Endodermal cell (in vitro differentiated cells): ENCODE measurements around the gene INKA1. TPM values are rescaled to one million over a fixed set of nuclear protein-coding genes. Genes with fewer than 3 reads are reported as not detected.
"Not testable (repeated sequence)": the region's sequence is repeated elsewhere in the genome, so short reads cannot be mapped to it uniquely, and the experiment has no call there.

ENCODE experiments used
- DNase-seq: peaks from one replicate; pipeline ENCODE4 v3.0.0-alpha.2; 2017
- H3K27ac ChIP-seq: 2 replicates; pipeline ENCODE4 v1.5.1; 2013; ENCODE audit warnings: mild to moderate bottlenecking, low read depth, low read length, moderate library complexity
- H3K27me3 ChIP-seq: 2 replicates; pipeline ENCODE4 v1.6.1; 2013; ENCODE audit warnings: mild to moderate bottlenecking, low read length, moderate library complexity; ENCODE audit not compliant: insufficient read depth, control insufficient read depth, poor library complexity, severe bottlenecking
- H3K36me3 ChIP-seq: 2 replicates; pipeline ENCODE4 v1.7.0; 2013; ENCODE audit warnings: mild to moderate bottlenecking, low read length, moderate library complexity; ENCODE audit not compliant: control insufficient read depth, insufficient read depth
- H3K4me1 ChIP-seq: one replicate; pipeline ENCODE4 v1.7.0; 2013; ENCODE audit warnings: low read length; ENCODE audit not compliant: control insufficient read depth, insufficient read depth
- H3K4me3 ChIP-seq: 2 replicates; pipeline ENCODE4 v1.5.1; 2013; ENCODE audit warnings: mild to moderate bottlenecking, low read length, moderate library complexity
- H3K9ac ChIP-seq: 2 replicates; pipeline ENCODE4 v1.6.1; 2013; ENCODE audit warnings: mild to moderate bottlenecking, low read length, moderate library complexity; ENCODE audit not compliant: poor library complexity, severe bottlenecking; ENCODE audit errors: extremely low read depth
- H3K9me3 ChIP-seq: 2 replicates; pipeline ENCODE4 v1.6.1; 2013; ENCODE audit warnings: mild to moderate bottlenecking, low read length, moderate library complexity; ENCODE audit not compliant: control insufficient read depth
- H3K27ac Mint-ChIP-seq: 2 replicates; pipeline ENCODE4 v1.8.0; 2020; ENCODE audit warnings: mixed read lengths
- H3K27me3 Mint-ChIP-seq: 2 replicates; pipeline ENCODE4 v1.8.0; 2021; ENCODE audit warnings: mild to moderate bottlenecking, mixed read lengths; ENCODE audit not compliant: insufficient read depth
- H3K36me3 Mint-ChIP-seq: 2 replicates; pipeline ENCODE4 v1.8.0; 2020; ENCODE audit warnings: low read depth, mixed read lengths
- H3K4me1 Mint-ChIP-seq: 2 replicates; pipeline ENCODE4 v1.8.0; 2020; ENCODE audit warnings: mixed read lengths
- H3K4me3 Mint-ChIP-seq: 2 replicates; pipeline ENCODE4 v1.8.0; 2020; ENCODE audit warnings: mild to moderate bottlenecking, moderate library complexity, mixed read lengths
- H3K9me3 Mint-ChIP-seq: 2 replicates; pipeline ENCODE4 v1.8.0; 2020; ENCODE audit warnings: mild to moderate bottlenecking, mixed read lengths
- WGBS, 2 experiments: methylation state at CpG; one replicate each; pipeline versions ENCODE4 v1.1.5 to v1.1.7; 2013; ENCODE audit warnings: missing lambda C conversion rate in 2 of 2, mixed read lengths in 1 of 2; ENCODE audit not compliant: insufficient coverage in 1 of 2, insufficient read length in 1 of 2; 5-methylcytosine and 5-hydroxymethylcytosine counted together
- total RNA-seq, 2 donors: library from RNA; stranded (reverse); fragmentation: NEBNext Ultra II Directional in 1 of 2; extraction: Animal tissue kit (Norgen Biotek cat#: 25700) in 1 of 2; gene quantifications; 2 replicates in 1 of 2; 3 replicates in 1 of 2; pipeline ENCODE4 v1.2.1, GENCODE V29; 2021
- TF ChIP-seq, protein P1 (sequence below): fragments of 200-600 bp; sonication (generic); conservative IDR thresholded peaks from 2 replicates; pipeline ENCODE4 v1.5.0; 2021; ENCODE audit warnings: antibody characterized with exemption, mild to moderate bottlenecking

INKA1 gene
- total RNA-seq, 2 donors from 2014 or later: not detected

DNA sequence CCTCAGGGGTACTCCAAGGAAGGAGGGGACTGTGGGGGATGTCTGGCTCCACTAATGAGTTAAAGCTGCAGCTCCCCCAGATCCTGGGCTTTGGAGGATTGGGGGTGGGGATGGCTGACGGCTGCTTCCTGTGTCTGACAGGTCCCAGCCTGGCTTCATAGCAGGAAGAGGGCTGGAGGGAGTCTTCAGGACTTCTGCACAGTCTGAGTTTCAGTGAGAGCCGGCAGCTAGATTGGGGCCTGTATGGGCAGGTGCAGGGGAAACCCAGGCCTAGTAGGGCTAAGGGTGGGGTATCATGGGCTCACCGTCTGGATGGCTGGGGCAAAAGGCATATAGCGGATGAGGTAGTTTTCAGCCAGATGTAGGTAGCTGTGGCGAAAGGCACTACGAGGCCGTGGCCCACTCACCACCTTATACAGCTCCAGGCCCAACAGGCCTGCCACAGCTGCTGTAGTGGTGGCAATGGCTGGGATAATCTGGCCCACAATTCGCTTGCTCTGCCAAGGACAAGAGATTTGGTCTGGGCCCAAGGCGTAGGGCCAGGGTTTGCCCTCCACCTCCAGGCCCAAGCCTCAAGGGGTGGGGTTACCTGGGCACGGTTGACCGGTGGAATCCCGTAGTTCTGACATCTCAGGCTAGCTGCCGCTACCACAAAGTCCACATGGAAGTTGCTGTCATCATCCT is 4.5 kb downstream of the INKA1 start:
- H3K4me3 Mint-ChIP-seq: no peak overlapping the region
- H3K27ac Mint-ChIP-seq: no peak overlapping the region

DNA sequence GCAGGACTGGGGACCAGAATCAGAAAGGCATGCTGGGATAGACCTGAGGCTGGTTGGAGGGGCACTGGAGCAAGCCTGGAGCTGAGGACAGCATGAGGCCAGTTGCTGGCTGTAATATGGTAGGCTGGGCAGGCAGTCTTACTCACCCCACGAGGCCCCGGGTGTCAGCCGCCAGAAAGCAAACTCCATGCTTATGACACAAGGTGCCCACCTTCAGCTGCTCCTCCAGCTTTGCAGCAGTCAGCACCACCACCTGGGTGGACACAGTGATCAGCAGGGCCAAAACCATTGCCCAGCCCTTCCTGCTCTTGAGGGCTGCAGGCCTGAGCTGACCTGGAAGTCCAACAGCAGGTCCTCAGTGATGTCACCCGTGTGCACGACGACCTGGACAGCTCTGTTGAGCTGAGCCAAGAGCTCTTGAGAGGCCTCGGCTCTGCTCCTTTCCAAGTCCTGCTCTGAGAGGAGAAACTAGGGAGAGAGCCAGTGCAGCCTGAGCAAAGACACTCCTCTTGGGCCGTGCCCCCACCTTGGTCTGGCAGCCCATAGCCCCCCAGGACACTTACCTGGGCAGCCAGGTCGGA is 9.9 kb downstream of the INKA1 start:
- no peaks in the 10 kb centered on the region for H3K9me3 ChIP-seq
- Mint-ChIP-seq H3K9me3 (no peaks in the 10 kb centered on the region), H3K27ac (no peak overlapping the region), H3K36me3 (no peaks in the 10 kb centered on the region), H3K27me3 (no peaks in the 10 kb centered on the region), H3K4me3 (no peak overlapping the region), H3K4me1 (no peaks in the 10 kb centered on the region)
- no peaks in the 10 kb centered on the region for H3K4me1 ChIP-seq
- DNase-seq: no peak
- no peaks in the 10 kb centered on the region for H3K27me3 ChIP-seq
- H3K9ac ChIP-seq: no peak overlapping the region
- H3K4me3 ChIP-seq: no peak overlapping the region
- H3K36me3 ChIP-seq: no peaks in the 10 kb centered on the region
- WGBS, 2 experiments: 84 to 91% methylated on average over 6 to 9 of the region's 9 CpGs
- H3K27ac ChIP-seq: no peak overlapping the region
- TF ChIP-seq, protein P1, sequence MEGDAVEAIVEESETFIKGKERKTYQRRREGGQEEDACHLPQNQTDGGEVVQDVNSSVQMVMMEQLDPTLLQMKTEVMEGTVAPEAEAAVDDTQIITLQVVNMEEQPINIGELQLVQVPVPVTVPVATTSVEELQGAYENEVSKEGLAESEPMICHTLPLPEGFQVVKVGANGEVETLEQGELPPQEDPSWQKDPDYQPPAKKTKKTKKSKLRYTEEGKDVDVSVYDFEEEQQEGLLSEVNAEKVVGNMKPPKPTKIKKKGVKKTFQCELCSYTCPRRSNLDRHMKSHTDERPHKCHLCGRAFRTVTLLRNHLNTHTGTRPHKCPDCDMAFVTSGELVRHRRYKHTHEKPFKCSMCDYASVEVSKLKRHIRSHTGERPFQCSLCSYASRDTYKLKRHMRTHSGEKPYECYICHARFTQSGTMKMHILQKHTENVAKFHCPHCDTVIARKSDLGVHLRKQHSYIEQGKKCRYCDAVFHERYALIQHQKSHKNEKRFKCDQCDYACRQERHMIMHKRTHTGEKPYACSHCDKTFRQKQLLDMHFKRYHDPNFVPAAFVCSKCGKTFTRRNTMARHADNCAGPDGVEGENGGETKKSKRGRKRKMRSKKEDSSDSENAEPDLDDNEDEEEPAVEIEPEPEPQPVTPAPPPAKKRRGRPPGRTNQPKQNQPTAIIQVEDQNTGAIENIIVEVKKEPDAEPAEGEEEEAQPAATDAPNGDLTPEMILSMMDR: no peak

More for the DNA sequence above, 4.5 kb downstream of the INKA1 start:
- H3K9me3 ChIP-seq: no peaks in the 10 kb centered on the region
- Mint-ChIP-seq H3K36me3 (no peaks in the 10 kb centered on the region), H3K27me3 (peaks cover 23% of the 10 kb centered on the region), H3K9me3 (no peaks in the 10 kb centered on the region), H3K4me1 (peaks cover 7% of the 10 kb centered on the region)
- no peaks in the 10 kb centered on the region for H3K36me3 ChIP-seq
- no peak for DNase-seq
- peaks cover 29% of the 10 kb centered on the region for H3K27me3 ChIP-seq
- H3K27ac ChIP-seq: no peak overlapping the region
- 91 to 92% methylated on average over 11 to 13 of the region's 13 CpGs for WGBS, 2 experiments
- no peak overlapping the region for H3K4me3 ChIP-seq
- no peaks in the 10 kb centered on the region for H3K4me1 ChIP-seq
- TF ChIP-seq, protein P1: no peak
- no peak overlapping the region for H3K9ac ChIP-seq

DNA sequence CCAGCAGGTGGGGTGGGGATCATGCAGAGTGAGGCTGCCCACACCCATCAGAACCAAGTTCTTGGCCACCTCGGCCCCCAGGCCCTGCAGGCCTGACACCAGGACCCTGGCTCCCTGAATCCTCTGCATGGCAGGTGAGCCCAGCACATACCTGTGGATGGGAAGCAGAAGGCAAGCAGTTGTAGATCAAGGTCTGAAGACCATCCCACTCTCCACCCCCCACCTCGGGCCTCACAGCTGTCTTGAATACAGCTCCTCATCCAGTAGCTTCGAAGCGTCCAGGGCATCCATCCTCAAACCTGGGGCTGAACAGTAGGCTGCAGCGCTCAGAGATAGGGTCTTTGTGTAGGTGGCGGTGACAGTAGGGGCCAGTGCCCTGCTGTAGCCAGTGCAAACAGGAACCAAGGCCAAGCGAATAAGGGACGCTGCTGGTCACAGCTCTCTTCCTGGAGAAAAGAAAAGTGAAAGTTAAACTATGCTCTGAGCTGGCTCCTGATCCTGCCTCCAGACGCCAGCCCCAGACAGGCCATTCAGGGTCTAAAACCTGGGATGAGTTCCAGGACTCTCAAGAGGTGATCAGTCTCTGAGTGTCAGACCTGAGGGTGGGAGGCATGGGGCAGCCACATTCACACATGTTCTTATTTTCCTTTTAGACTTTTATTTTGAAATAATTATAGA is 10.6 kb downstream of the INKA1 start, which contains the start of gene UBA7:
TSS of gene UBA7 (minus strand) at position 457 of the 678 bp plus-strand sequence. CDS start at position 291, 166 bp downstream.
- H3K9me3 Mint-ChIP-seq: no peaks in the 10 kb centered on the region
- no peak within 1 kb of the TSS for H3K9ac ChIP-seq
- H3K27ac Mint-ChIP-seq: no peak within 1 kb of the TSS
- no peak within 1 kb of the TSS for H3K4me3 ChIP-seq
- no peak within 1 kb of the TSS for H3K27ac ChIP-seq
- WGBS, 2 experiments: 90 to 94% methylated on average over 8 to 9 of the region's 9 CpGs
- no peaks in the 10 kb centered on the region for H3K4me1 Mint-ChIP-seq
- TF ChIP-seq, protein P1: no peak
- DNase-seq: no peak
- H3K36me3 ChIP-seq: no peaks in the 10 kb centered on the region
- H3K36me3 Mint-ChIP-seq: no peaks in the 10 kb centered on the region
- H3K27me3 Mint-ChIP-seq: no peaks in the 10 kb centered on the region
- H3K27me3 ChIP-seq: no peaks in the 10 kb centered on the region
- no peak within 1 kb of the TSS for H3K4me3 Mint-ChIP-seq
- no peaks in the 10 kb centered on the region for H3K4me1 ChIP-seq
- H3K9me3 ChIP-seq: no peaks in the 10 kb centered on the region

DNA sequence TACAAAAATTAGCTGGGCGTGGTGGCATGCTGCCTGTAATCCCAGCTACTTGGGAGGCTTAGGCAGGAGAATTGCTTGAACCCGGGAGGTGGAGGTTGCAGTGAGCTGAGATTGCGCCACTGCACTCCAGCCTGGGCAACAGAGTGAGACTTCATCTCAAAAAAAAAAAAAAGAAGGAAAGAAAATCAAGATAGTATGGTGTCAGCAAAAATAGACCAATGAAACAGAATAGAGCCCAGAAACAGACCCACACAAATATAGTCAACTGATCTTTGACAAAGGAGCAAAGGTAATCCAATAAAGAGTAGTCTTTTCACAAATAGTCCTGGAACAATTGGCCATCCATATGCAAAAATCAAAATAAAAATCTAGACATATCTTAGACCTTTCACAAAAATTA is 20.1 kb downstream of the INKA1 start:
- WGBS, 2 experiments: 84 to 100% methylated on average over 1 to 3 of the region's 3 CpGs

More for the DNA sequence above, 20.1 kb downstream of the INKA1 start:
- not testable (repeated sequence) for H3K27me3 ChIP-seq, H3K9me3 ChIP-seq, H3K4me1 ChIP-seq, H3K27me3 Mint-ChIP-seq, H3K4me3 Mint-ChIP-seq, H3K27ac ChIP-seq, H3K36me3 Mint-ChIP-seq, H3K4me3 ChIP-seq, H3K4me1 Mint-ChIP-seq, H3K9ac ChIP-seq, H3K27ac Mint-ChIP-seq, H3K9me3 Mint-ChIP-seq, H3K36me3 ChIP-seq, DNase-seq
